GM19397 (cell line): ENCODE results near the gene NRCAM.

Source experiments
- ATAC-seq: cut with Tn5 transposase; IDR thresholded peaks from one replicate; pipeline ENCODE4 v1.9.1; 2021; ENCODE audit warnings: mild to moderate bottlenecking, moderate library complexity; ENCODE audit not compliant: unreplicated experiment

NRCAM gene

DNA sequence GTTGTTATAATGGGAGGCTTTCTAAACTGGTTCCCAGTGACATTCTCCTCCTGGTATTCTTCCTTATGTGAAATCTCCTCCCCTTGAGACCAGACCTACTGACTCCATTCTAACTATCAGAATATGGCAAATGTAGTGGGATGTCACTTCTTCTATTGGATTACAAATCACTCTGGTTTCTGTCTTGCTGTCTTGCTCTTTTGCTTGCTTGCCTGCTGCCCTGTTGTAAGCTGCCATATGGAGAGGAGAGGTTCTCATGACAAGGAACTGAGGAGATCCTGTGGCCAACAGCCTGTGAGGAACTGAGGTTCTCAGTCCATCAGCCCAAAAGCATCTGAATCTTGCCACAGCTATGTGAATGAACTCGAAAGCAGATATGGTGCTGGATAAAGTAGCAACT lies 4.7 kb upstream of the NRCAM start:
- ATAC-seq, result no peak

DNA sequence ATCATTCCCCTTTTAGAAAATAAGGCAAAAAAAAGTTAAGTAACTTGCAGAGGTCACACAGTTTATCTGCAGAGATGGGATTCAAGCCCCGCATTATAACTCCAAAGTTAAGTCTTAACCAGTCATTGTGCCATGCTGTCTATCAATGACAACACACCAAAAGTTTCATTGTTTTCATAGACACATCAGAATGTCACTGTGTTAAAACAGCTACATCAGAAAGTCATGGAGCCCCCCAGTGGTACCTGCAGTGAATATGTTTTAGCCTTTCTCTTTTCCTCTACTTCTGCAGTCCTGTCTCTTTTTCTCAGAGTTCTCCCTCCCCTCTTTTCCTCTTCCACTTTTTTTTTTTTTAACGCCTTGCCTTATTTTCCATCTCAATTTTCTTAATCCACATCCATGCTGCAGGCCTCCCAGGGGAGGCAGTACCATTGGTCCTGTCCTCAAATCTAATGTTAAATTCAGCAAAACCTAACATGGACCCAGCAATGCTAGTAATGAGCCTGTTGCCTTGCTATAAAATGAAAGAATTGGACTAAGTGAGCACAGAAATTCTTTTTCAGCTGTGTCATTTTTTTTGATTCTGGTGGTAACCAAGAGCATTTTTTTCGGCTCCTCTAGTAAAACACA lies 3.8 kb upstream of the NRCAM start:
- no peak for ATAC-seq

DNA sequence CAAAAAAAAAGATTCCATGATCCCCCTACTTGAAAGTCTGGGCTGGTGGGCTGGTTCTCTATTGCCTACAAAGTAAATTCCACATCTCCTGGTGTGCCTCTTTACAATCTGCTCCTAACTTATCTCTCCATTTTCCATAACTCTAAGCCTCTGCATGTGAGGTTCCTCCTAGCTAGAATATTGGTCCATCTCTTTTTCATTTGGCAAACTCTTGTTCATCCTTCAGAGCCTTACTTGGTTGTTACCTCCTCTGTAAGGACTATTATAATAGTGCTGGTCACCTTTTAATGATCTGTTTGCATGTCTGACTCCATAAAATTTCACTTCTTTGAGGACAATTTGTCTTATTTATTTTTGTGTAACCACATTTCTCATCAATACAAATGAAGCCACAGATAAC lies 1.6 kb upstream of the NRCAM start:
- no peak for ATAC-seq

DNA sequence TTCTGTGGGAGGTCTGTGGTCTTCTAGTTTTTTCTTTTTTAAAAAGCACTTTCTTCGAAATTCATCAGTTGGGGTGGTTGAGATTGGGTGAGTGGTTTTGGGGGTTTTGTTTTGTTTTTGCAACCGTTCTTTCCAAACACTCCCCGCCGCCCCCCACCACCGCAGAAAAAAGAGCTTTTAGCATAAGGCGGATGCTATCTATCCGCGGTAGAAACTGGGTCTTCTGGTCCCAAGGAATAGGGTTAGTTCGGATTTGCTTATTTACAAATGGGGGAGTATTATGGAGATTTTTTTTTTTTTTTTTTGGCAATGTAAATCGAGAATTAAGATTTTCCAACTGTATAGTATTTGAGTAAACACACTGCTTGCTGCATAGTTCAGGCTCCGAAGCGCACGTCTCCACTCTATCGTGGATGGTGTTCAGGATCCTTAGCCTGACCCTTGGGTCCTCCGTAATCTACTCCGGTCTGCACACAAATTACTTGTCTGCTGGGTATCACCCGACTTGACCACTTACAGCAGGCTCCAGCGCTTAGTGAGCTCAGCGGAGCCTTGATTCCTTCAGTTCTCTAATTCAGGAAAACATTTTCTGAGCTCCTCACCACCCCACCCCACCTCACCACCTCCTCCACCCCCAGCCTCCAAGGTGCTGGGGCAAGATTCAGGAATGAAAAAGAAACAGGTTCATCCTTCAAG lies 757 bp upstream of the NRCAM start:
- no peak for ATAC-seq

DNA sequence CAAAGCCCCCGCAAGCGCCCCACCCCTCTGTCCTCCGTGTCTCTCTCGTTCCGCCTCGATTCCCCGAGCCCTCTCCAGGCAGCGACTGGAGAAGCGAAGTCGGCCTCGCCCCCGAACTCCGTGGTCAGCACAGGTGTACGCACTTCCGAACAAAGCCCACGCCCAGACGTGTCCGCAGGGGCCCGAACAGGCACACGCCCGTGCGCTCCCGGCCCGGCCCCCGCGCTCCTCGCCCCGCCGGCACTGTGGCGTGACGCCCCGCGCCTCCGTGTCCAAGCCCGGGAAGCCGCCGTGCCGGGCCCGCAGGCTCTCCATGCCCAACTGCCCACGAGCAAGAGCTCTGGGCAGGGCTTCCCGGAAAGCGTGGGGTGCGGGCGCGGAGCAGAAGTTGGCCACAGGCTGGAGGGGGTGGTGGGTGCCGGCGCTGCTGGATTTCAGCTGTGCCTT lies 662 bp downstream of the NRCAM start:
- peak; percentile 26 for ATAC-seq

DNA sequence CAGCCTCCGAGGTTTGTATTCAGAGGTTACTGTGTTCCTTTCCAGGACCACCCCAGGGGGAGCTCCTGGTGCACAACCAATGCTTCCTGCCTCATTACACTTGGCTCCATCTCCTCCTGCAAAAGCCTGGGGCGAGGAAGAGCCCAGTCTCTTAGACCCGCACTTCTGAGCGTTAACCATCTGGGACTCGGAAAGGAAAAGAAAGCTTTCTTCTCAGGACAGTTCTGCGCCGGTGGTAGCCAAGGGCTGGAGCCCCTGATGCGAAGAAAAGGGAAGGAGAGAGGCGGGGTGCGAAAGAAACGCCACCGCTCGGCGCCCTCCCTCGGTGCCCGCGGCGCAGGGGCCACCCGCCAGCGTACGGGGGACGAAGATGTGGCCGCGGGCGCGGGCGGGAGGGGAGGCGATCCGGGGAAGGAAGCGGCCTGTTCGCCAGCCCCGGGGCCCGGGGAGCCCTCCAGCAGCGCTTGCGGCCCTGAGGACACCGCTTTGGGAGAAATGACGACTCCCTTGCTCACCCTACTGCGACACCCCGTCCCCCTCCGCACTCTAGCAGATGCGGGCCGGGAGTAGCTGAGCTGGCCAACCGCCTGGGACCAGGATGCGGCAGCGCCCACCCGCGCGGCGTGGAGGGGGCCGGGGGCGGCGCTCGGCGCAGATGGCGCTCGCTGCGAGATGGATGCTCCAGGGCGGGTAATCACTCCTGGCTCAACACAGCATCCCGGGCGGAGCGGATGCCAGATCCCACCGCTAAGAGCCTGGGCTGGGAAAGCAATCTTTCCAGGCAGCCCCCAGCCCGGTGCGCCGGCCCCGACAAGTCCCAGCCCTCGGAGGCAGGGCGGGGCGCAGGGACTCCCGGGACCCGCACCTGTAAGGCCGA lies 1.3 kb downstream of the NRCAM start:
- no peak for ATAC-seq

DNA sequence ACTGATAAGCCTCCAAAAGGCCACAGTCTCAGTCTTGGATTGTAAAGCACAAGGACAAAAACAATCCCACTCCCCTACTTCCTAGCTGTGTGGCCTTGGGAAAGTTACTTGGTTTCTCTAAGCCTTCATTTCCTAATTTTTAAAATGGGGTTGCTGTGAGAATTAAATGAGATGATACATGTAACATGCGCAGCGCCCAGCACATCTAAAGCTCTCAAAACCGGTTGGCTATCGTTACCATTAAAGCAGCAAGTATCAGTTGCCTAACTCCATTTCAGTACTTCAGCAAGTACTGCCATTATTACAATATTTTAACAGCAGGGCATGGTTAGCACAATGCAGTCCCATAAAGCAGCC lies 1.9 kb downstream of the NRCAM start:
- no peak for ATAC-seq

DNA sequence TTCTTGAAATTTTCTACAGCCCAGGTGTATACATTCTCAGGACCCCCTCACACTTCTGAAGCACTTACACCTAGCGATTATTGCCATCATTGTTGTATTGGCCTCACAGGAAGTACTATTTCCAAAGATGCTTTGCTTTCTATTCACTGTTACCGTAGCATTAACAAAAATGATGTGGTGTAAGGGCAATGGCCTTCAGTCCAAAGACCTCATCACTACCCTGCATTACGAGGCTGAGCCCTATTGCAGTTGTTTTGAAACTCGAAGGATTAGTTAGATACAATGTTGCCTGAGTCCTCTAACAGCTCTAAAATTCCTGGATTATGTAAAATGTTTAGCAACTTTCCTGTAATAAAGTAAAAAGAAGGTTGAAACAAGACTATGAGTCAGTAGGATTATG lies 2.9 kb downstream of the NRCAM start:
- no peak for ATAC-seq

DNA sequence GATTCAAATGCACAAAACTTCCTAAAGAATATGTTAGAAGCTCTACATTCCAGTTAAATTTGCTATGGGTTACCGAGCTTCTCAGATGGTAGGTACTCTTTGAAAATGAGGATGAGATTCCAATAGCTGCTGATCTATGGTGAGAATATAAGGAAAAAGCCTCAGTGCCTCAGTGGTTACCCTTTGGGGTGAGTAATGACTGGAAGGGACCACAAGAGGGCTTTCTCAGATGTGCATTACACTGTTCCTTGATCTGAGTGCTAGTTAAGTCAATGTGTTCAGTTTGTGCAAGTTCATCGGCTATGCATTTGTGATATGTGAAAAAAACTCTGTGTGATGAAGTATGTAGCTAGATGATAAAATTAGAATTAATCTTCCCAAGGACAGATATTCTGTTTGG lies 3.5 kb downstream of the NRCAM start:
- ATAC-seq, result no peak

DNA sequence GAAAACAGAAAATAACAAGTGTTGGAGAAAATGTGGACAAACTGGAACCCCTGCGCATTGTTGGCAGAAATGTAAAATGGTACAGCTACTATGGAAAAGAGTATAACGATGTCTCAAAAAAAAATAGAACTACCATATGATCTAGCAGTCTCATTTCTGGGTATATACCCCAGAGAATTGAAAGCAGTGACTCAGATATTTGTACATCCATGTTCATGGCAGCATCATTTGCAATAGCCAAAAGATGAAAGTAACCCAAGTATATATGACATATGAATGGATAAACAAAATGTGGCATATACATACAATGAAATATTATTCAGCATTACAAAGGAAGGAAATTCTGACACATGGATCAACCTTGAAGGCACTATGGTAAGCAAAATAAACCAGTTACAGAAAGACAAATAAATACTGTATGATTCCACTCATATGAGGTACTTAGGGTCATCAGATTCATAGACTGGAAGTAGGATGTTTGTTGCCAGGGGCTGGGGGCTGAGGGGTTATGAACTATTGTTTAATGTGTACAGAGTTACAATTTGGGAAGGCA lies 4.9 kb downstream of the NRCAM start:
- ATAC-seq, result no peak

DNA sequence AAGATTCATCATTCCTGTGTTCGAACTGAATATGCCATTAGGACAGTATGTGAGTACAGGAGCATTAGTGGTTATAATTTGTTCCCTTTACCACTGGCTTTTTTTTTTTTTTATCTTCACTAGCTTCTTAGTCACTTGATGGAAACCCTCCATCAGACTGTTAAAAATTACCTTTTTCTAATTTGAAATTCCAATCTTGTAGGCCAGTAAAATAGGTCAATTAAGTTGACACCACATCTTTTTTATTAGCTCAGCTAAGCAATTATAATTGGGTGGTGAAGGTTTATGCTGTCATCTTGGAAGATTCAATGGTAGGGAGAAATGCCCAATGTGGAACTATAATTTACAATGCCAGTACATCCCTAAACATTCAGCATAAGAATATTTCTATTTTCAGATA lies 6.1 kb downstream of the NRCAM start:
- ATAC-seq, result no peak

DNA sequence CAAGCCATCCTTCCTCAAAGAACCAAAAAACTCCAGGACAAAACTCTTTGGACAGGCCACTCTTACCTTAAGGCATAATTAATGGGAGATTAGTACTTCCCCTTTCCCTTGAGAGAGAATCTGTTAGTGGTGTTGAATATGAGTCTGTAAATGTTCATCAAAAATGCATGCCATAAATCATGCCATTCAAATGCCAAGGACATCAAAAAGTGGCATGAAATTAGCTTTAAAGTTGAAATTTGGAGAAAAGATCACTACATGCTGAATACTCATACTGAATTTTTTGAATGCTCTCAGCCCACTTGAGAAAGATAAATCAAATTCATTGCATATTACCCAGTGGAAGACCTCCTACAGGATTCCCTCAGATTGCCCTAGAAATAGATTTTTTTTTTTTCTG lies 6.7 kb downstream of the NRCAM start:
- ATAC-seq, result no peak

DNA sequence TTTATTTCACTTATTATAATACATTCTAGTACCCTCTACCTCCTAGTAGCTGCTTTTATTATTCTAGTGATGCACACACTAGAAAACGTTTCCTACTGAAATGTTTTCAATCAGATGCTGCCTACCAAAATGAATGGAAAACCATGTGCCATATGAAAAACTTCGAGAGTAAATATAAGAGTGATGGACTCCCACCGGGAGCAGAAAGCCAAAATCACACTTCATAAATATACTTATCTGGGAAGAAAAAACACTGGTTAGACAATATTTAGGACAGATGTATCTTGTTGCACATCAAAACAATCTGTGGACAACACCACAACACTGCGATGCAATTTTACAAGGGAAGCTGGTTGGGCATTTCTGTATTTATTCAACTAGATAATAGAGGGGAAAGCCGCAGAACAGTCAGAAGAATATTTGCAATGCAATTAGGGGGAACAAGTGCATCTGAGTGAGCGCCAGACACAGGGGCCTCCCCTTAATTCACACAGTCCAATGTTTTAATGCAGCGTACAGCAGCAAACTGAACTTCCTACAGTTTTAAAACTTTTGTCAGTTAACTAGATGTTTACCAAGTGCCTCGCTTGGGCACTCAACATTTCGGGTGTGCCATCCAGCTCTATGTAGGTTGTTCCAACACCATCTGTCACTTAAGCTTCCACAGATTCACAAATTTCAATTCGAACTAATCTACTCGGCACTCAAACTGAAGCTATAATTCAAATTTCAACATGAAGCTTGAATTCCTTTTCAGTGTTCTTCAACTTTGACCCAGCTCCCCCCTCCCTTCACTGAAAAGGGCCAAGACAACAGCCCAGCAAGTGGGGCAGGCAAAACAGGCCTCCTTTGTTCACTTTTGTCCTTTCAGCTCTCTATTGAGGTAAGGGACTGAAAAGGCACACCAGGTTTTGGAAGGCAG lies 7.4 kb downstream of the NRCAM start:
- no peak for ATAC-seq

DNA sequence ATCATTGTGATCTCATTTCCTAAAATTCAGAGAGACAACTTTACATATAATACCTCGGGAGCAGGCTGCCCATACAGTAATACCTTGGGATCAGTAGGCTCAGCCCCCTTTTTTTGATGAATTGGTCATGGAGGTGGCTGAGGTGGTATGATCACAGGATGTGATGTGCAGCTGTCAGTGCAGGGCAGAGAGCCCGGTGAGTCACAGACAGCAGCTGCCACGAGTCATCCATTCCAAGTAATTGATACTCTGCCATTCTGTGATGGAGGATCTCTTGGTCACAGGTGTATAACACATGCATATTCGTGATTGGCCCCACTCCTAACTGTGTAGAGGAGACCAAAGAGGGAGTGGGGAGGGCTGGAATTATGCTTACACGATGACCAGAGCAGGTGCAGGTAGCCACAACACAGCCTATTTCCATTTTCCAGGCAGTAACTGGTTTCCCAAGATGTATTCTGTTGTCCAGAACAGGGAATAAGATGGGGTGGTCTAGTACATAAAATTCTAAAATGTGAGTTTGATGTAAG lies 14.1 kb downstream of the NRCAM start:
- no peak for ATAC-seq

DNA sequence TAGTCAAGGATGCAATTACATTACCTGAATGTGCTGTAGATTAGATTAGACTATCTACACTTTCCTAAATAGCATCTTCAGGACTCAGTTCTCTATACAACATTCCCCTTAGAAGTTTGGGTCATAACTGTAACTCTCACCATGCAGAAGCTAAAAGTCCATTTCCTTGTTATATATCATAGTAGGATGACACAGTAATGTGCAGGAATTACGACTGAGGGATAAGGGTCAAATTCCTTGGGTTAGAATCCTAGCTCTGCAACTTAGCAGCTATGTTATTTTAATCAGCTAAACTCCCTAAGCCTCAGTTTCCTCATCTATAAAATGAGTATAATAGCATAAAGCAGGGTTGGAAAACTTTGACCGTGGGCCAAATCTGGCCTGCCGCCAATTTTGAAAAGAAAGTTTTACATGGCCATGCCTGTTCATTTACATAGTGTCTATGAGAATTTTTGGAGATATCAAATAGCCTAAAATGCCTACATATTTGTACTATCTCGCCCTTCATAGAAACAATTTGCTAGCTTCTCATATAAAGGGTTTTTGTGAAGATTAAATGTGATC lies 14.8 kb downstream of the NRCAM start:
- ATAC-seq, result no peak

DNA sequence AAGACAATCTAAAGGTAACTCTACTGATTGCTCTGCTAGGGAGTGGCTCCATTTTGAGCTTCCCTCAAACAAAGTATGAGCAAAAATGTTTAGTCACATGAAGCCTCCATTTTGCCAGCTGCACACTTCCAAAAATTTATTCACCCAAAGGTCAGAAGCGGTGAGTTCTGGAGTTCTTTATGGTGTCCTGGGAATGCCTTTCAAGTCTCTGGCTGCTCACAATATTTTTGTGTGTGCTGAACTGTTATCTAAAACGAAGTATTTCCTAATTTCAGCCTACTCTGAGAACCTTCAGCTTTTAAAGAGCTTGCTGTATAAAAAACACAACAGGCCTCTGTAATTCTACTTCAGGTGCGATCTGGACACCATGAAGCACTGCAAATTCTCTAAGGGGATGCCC lies 15.6 kb downstream of the NRCAM start:
- no peak for ATAC-seq

DNA sequence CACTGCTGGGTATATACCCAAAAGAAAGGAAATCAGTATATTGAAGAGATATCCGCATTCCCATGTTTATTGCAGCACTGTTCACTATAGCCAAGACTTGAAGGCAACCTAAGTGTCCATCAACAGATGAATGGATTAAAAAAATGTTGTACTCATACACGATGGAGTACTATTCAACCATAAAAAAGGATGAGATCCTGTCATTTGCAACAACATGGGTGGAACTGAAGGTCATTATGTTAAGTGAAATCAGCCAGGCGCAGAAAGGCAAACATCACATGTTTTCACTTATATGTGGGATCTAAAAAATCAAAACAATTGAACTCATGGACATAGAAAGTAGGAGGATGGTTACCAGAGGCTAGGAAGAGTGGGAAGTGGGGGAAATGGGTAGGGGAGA lies 19.3 kb downstream of the NRCAM start:
- no peak for ATAC-seq

DNA sequence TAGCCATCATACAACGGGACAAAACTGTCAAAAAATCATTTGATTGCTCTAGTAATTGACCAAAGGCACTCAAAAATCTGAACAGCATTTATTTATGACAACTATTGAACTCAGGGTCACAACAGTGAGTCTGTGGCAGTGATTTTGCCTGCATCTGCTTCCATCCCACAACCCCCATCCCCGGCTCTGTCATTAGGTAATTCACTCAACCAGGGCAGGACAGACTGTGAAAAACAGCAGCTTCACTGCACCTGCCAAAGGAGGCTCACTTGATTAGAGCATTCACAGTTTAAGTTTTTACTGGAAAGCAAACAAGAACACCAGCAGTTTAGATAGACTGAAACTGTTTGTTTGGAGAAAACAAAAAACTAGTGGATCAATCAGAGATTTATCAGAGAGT lies 22.2 kb downstream of the NRCAM start:
- ATAC-seq, result no peak

DNA sequence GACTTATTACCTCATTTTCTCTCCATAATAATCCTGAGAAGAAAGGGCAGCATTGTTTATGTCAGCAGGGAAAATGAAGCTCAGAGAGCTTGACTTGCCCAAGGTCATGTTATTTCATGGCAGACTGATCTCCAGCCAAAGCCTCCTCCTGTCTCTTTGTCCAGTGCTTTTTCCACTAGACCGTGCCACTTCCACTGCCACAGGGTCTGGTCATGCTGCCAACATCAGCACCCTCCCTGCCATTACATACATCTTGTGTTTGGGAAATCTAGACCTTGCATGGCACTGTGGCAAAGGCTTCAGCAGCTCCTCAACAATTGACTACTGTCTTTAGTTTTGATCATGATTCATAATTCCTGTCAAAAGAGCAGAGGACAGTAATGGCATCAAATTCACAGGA lies 25.1 kb downstream of the NRCAM start:
- ATAC-seq, result no peak

DNA sequence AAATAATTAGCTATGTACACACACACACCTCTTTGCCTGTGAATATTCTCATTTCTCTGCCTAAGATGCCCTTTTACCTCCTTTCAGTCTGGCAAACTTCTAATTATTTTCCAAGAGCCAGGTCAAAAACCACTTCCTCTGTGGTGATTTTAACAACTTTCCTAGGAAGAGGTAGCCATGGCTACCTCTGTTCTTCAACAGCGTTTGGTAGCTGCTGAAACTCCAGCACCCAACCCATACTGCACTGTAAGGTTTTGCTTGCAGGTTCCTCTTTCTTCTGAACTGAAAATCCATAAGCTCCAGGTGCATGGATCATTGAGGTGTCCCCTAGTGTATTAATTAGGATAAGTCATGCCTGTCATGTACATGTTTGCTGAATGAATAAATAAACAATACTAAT lies 25.6 kb downstream of the NRCAM start:
- ATAC-seq, result no peak
